Brain microvascular endothelial cell (primary cell): Measurements from ENCODE around the gene TTC31.
"Not testable (repeated sequence)": the region's sequence is repeated elsewhere in the genome, so short reads cannot be mapped to it uniquely, and the experiment has no call there.

Source experiments
- DNase-seq: peaks from one replicate; pipeline ENCODE4 v3.0.0-alpha.2; 2020
- H3K27ac ChIP-seq: fragments of 250-450 bp; sonication (Bioruptor Pico); 2 replicates; pipeline ENCODE4 v1.5.1; 2020; ENCODE audit warnings: mild to moderate bottlenecking, moderate library complexity
- H3K27me3 ChIP-seq: fragments of 250-450 bp; sonication (Bioruptor Pico); replicated peaks from 2 replicates; pipeline ENCODE4 v1.5.1; 2020; ENCODE audit warnings: mild to moderate bottlenecking
- H3K36me3 ChIP-seq: fragments of 250-450 bp; sonication (Bioruptor Pico); replicated peaks from 2 replicates; pipeline ENCODE4 v1.5.1; 2020; ENCODE audit warnings: mild to moderate bottlenecking
- H3K4me3 ChIP-seq: 2 replicates; pipeline ENCODE4 v1.5.1; 2011; ENCODE audit warnings: low read depth, mild to moderate bottlenecking, control low read depth, low read length, moderate library complexity
- CTCF ChIP-seq: IDR thresholded peaks from 2 replicates; pipeline ENCODE4 v1.5.1; 2011; ENCODE audit warnings: low read depth, mild to moderate bottlenecking, moderate library complexity, low read length, control low read depth, inconsistent platforms; ENCODE audit errors: missing control alignments
- in situ Hi-C: cut with HindIII; loops from 2 replicates; pipeline ENCODE4 v1.10.0; 2017; ENCODE audit warnings: low sequenced_read_pairs, low pct_ligation_motif_present

The TTC31 gene

GRCh38 chr2:74481961-74482800, 700 bp upstream of the TTC31 start:
- H3K4me3 ChIP-seq = peak overlapping the region; percentile 99
- H3K27ac ChIP-seq = peak overlapping the region; percentile 65
- DNase-seq = no peak
- peaks cover 4% of the 10 kb centered on the region for H3K36me3 ChIP-seq
- in situ Hi-C loops = no loop called here
- no peaks in the 10 kb centered on the region for H3K27me3 ChIP-seq
- no peak for TF ChIP-seq CTCF

GRCh38 chr2:74483675-74484164, 839 bp downstream of the TTC31 start:
- H3K4me3 ChIP-seq = peak overlapping the region; percentile 99
- H3K27ac ChIP-seq, in situ Hi-C loops: not testable (repeated sequence)

GRCh38 chr2:74486141-74486540, 3.3 kb downstream of the TTC31 start:
- Histone ChIP-seq H3K27ac (no peak overlapping the region), H3K27me3 (no peaks in the 10 kb centered on the region), H3K36me3 (peaks cover 10% of the 10 kb centered on the region), H3K4me3 (no peak overlapping the region)
- TF ChIP-seq CTCF = no peak
- no peak for DNase-seq
- in situ Hi-C loops = no loop called here

More at GRCh38 chr2:74483675-74484164, 839 bp downstream of the TTC31 start:
- DNase-seq, H3K36me3 ChIP-seq, H3K27me3 ChIP-seq: not testable (repeated sequence)

- Histone ChIP-seq H3K4me3 (no peak overlapping the region), H3K36me3 (peaks cover 25% of the 10 kb centered on the region), H3K27ac (no peak overlapping the region), H3K27me3 (no peaks in the 10 kb centered on the region)
- TF ChIP-seq CTCF = peak; percentile 4
- no peak for DNase-seq
- in situ Hi-C loops = no loop called here
Measured at GRCh38 chr2:74488643-74489481, 6.0 kb downstream of the TTC31 start.

GRCh38 chr2:74489906-74490305, 7.0 kb downstream of the TTC31 start:
- Histone ChIP-seq H3K4me3 (no peak overlapping the region), H3K27me3 (no peaks in the 10 kb centered on the region), H3K36me3 (peaks cover 29% of the 10 kb centered on the region), H3K27ac (no peak overlapping the region)
- DNase-seq = no peak
- TF ChIP-seq CTCF = no peak
- in situ Hi-C loops = no loop called here
